Erythroblast (primary cell): Measurements from ENCODE around the gene OAS2.

Experiments
- GATA1 ChIP-seq: IDR thresholded peaks from 2 replicates; pipeline ENCODE4 v1.6.1; 2011; ENCODE audit warnings: low read depth, mild to moderate bottlenecking, control low read depth, low read length, moderate library complexity
- POLR2A ChIP-seq: IDR thresholded peaks from 2 replicates; pipeline ENCODE4 v1.6.1; 2011; ENCODE audit warnings: mild to moderate bottlenecking, low read length

GRCh38 chr12:113006641-113007040 lies 28.3 kb downstream of the OAS2 start:
- TF ChIP-seq POLR2A, result no peak
- TF ChIP-seq GATA1, result no peak
